ENCODE data around the gene TM9SF4. TPM values are rescaled to one million over a fixed set of nuclear protein-coding genes. Genes with fewer than 3 reads are reported as not detected.

Gene TM9SF4
- polyA plus RNA-seq, 3 donors, result 49.7 to 78.5 (median 78.3) TPM

DNA sequence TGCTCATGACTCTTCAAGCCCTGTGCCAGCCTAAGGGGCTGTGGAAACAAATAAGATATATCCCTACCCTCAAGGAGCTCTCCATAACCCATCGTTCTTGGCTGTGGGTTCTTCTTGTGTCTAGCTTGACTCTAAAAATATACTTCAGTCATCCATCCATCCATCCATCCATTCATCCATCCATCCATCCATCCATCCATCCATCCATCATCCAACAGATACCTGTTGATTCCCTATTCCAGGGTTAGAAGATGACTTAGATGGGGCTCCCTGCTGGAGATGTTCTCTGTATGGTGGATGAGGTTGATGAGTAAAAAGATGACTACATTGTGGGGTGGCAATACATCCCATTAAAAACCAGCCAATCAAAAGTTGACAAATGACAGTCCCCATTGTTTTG, 34.0 kb upstream of the TM9SF4 start:
- H3K4me2 ChIP-seq (replicated peaks; ENCODE audit: extremely low read depth, low read length, poor library complexity, severe bottlenecking), result no peak overlapping the region
- no peak for DNase-seq

DNA sequence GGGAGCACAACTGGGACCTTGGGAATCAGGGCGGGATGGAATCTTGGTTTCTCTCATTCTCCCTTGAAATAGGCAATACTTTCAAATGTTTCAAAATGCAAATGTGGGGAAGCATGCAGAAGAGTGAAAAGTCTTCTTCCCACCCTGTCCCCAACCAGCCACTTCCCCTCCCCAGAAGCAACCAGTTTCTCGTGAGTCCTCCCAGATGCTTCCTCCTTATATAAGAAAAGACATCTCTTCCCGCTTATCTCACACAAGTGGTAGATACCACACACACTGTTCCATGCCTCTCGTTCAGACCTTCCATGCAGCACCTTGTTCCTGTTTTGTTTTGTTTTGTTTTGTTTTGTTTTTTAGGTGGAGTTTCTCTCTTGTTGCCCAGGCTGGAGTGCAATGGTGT, 32.3 kb upstream of the TM9SF4 start:
- intact Hi-C loops (cut with micrococcal nuclease), result no loop called here
- peaks cover 48% of the 10 kb centered on the region for H3K4me1 Mint-ChIP-seq
- H3K4me3 Mint-ChIP-seq, result no peak overlapping the region

More for the DNA sequence above, 34.0 kb upstream of the TM9SF4 start:
- Mint-ChIP-seq H3K36me3 (peaks cover 90 to 97% of the 10 kb centered on the region in 2 donors), H3K27ac (peak overlapping the region in 6 of 7 donors; percentile 4 to 81 (median 74)), H3K4me1 (peaks cover 50% of the 10 kb centered on the region), H3K27me3 (ENCODE audit: low read depth in 3 of 3) (peaks cover 0 to 2% (median 2%) of the 10 kb centered on the region in 3 donors), H3K4me3 (no peak overlapping the region), H3K9me3 (no peaks in the 10 kb centered on the region)
- 100% methylated on average over 1 of the region's 1 CpG for WGBS (ENCODE audit: insufficient coverage)
- Histone ChIP-seq H3K4me3 (replicated peaks in 1 of 3; ENCODE audit: low read depth in 2 of 3, low read length in 3 of 3) (no peak overlapping the region), H3K79me2 (ENCODE audit: insufficient read depth, low read length) (peaks cover 57% of the 10 kb centered on the region), H3K9me3 (replicated peaks in 1 of 2; ENCODE audit: control insufficient read depth in 1 of 2, insufficient read depth in 1 of 2, low read length in 2 of 2) (no peaks in the 10 kb centered on the region), H3K4me1 (ENCODE audit: control insufficient read depth in 1 of 2, insufficient read depth in 2 of 2, low read length in 2 of 2) (peaks cover 52 to 75% of the 10 kb centered on the region in 2 donors), H3K27ac (ENCODE audit: low read depth in 1 of 2, low read length in 2 of 2) (peak overlapping the region; percentile 3 to 74), H2AFZ (ENCODE audit: insufficient read depth, low read depth, low read length, poor library complexity, severe bottlenecking) (no peak overlapping the region), H3K27me3 (ENCODE audit: control insufficient read depth in 2 of 2, insufficient read depth in 2 of 2, low read length in 2 of 2) (no peaks in the 10 kb centered on the region), H3K9ac (ENCODE audit: insufficient read depth, low read length, poor library complexity, severe bottlenecking) (peak overlapping the region; percentile 40), H3K36me3 (replicated peaks in 1 of 2; ENCODE audit: control insufficient read depth in 1 of 2, insufficient read depth in 2 of 2, low read length in 2 of 2) (peaks cover 87 to 96% of the 10 kb centered on the region in 2 donors), H4K20me1 (ENCODE audit: insufficient read depth, low read length) (peaks cover 85% of the 10 kb centered on the region)
- intact Hi-C loops (cut with micrococcal nuclease), result no loop called here
- TF ChIP-seq, protein P1, sequence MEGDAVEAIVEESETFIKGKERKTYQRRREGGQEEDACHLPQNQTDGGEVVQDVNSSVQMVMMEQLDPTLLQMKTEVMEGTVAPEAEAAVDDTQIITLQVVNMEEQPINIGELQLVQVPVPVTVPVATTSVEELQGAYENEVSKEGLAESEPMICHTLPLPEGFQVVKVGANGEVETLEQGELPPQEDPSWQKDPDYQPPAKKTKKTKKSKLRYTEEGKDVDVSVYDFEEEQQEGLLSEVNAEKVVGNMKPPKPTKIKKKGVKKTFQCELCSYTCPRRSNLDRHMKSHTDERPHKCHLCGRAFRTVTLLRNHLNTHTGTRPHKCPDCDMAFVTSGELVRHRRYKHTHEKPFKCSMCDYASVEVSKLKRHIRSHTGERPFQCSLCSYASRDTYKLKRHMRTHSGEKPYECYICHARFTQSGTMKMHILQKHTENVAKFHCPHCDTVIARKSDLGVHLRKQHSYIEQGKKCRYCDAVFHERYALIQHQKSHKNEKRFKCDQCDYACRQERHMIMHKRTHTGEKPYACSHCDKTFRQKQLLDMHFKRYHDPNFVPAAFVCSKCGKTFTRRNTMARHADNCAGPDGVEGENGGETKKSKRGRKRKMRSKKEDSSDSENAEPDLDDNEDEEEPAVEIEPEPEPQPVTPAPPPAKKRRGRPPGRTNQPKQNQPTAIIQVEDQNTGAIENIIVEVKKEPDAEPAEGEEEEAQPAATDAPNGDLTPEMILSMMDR (IDR thresholded peaks at IDR 0.05), result no peak

More for the DNA sequence above, 32.3 kb upstream of the TM9SF4 start:
- H3K4me1 ChIP-seq (ENCODE audit: control insufficient read depth in 1 of 2, insufficient read depth in 2 of 2, low read length in 2 of 2), result peaks cover 47 to 70% of the 10 kb centered on the region in 2 donors
- peaks cover 91 to 100% of the 10 kb centered on the region in 2 donors for H3K36me3 ChIP-seq (replicated peaks in 1 of 2; ENCODE audit: control insufficient read depth in 1 of 2, insufficient read depth in 2 of 2, low read length in 2 of 2)
- no peak overlapping the region for H3K9ac ChIP-seq (ENCODE audit: insufficient read depth, low read length, poor library complexity, severe bottlenecking)
- peaks cover 93 to 100% of the 10 kb centered on the region in 2 donors for H3K36me3 Mint-ChIP-seq
- DNase-seq, result peak in 2 of 3 donors; percentile 40 to 44
- TF ChIP-seq, protein P1 (IDR thresholded peaks at IDR 0.05), result no peak
- no peaks in the 10 kb centered on the region for H3K9me3 ChIP-seq (replicated peaks in 1 of 2; ENCODE audit: control insufficient read depth in 1 of 2, insufficient read depth in 1 of 2, low read length in 2 of 2)
- peak overlapping the region; percentile 52 to 90 (median 81) for H3K27ac Mint-ChIP-seq
- 0% methylated on average over 1 of the region's 4 CpGs for WGBS (ENCODE audit: insufficient coverage)
- peaks cover 45% of the 10 kb centered on the region for H3K79me2 ChIP-seq (ENCODE audit: insufficient read depth, low read length)
- no peak overlapping the region for H3K4me2 ChIP-seq (replicated peaks; ENCODE audit: extremely low read depth, low read length, poor library complexity, severe bottlenecking)
- H4K20me1 ChIP-seq (ENCODE audit: insufficient read depth, low read length), result peaks cover 88% of the 10 kb centered on the region
- no peak overlapping the region for H2AFZ ChIP-seq (ENCODE audit: insufficient read depth, low read depth, low read length, poor library complexity, severe bottlenecking)
- no peaks in the 10 kb centered on the region for H3K9me3 Mint-ChIP-seq
- no peak overlapping the region for H3K4me3 ChIP-seq (replicated peaks in 1 of 3; ENCODE audit: low read depth in 2 of 3, low read length in 3 of 3)
- no peaks in the 10 kb centered on the region for H3K27me3 ChIP-seq (ENCODE audit: control insufficient read depth in 2 of 2, insufficient read depth in 2 of 2, low read length in 2 of 2)
- peaks cover 0 to 2% (median 0%) of the 10 kb centered on the region in 3 donors for H3K27me3 Mint-ChIP-seq (ENCODE audit: low read depth in 3 of 3)
- peak overlapping the region; percentile 58 to 74 for H3K27ac ChIP-seq (ENCODE audit: low read depth in 1 of 2, low read length in 2 of 2)
